Thyroid gland (tissue), 4 donors: ENCODE data around the gene ZNF326.

ENCODE experiments used
- POLR2A ChIP-seq, 2 donors: fragments of 450-650 bp; IDR thresholded peaks; one replicate each; pipeline ENCODE4 v1.6.1; 2017; ENCODE audit warnings: antibody characterized with exemption in 2 of 2, mild to moderate bottlenecking in 2 of 2, moderate library complexity in 1 of 2
- TF ChIP-seq, protein P1 (sequence below), 6 experiments: fragments of 200-600 bp in 3 of 6; fragments of 450-650 bp in 3 of 6; sonication (generic) in 3 of 6; IDR thresholded peaks; one replicate each; pipeline ENCODE4 v1.5.1; 2016 to 2019; ENCODE audit warnings: antibody characterized with exemption in 6 of 6, mild to moderate bottlenecking in 2 of 6, inconsistent platforms in 1 of 6, moderate library complexity in 1 of 6

DNA sequence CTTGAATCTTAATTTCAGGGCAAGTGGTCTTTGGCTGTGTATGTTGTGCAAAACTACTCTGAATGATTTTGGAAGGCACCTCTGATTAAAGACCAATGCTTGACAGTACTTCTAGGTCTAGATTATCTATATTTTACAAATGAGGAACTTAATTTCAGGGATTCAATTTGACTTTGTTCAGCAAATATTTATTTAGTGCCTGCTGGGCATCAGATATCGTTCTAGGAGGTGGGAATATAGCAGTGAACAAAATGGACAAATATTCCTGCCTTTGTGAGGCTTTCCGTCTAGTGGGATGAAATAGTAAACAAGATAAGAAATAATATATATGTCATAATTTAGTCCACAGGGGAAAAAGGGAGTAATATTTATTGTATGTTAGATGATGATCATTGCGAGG, 4.7 kb downstream of the ZNF326 start:
- TF ChIP-seq, protein P1, sequence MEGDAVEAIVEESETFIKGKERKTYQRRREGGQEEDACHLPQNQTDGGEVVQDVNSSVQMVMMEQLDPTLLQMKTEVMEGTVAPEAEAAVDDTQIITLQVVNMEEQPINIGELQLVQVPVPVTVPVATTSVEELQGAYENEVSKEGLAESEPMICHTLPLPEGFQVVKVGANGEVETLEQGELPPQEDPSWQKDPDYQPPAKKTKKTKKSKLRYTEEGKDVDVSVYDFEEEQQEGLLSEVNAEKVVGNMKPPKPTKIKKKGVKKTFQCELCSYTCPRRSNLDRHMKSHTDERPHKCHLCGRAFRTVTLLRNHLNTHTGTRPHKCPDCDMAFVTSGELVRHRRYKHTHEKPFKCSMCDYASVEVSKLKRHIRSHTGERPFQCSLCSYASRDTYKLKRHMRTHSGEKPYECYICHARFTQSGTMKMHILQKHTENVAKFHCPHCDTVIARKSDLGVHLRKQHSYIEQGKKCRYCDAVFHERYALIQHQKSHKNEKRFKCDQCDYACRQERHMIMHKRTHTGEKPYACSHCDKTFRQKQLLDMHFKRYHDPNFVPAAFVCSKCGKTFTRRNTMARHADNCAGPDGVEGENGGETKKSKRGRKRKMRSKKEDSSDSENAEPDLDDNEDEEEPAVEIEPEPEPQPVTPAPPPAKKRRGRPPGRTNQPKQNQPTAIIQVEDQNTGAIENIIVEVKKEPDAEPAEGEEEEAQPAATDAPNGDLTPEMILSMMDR (IDR thresholded peaks at IDR 0.05) = no peak
- TF ChIP-seq POLR2A (IDR thresholded peaks at IDR 0.05) = no peak
